ENCODE data around the gene TULP4.
"Not testable (repeated sequence)": the region's sequence is repeated elsewhere in the genome, so short reads cannot be mapped to it uniquely, and the experiment has no call there.

The TULP4 gene

GRCh38 chr6:158295976-158296853 lies 16.1 kb upstream of the TULP4 start:
- not testable (repeated sequence) for H3K9ac ChIP-seq (ENCODE audit: low read length); H3K27me3 ChIP-seq (replicated peaks; ENCODE audit: control insufficient read depth, insufficient read depth, low read length); H3K4me3 ChIP-seq (ENCODE audit: low read length); DNase-seq (ENCODE audit: low read depth)
- peaks cover 20% of the 10 kb centered on the region for H3K36me3 ChIP-seq (ENCODE audit: control insufficient read depth, insufficient read depth, low read length, severe bottlenecking)
- H3K4me1 ChIP-seq (ENCODE audit: control insufficient read depth, insufficient read depth, low read length) = peaks cover 11% of the 10 kb centered on the region
- H3K9me3 ChIP-seq (ENCODE audit: control insufficient read depth, low read length) = peaks cover 12% of the 10 kb centered on the region

GRCh38 chr6:158296854-158297324 lies 15.4 kb upstream of the TULP4 start:
- not testable (repeated sequence) for H3K4me3 ChIP-seq (ENCODE audit: low read length); H3K27me3 ChIP-seq (replicated peaks; ENCODE audit: control insufficient read depth, insufficient read depth, low read length); H3K9ac ChIP-seq (ENCODE audit: low read length); DNase-seq (ENCODE audit: low read depth)
- Histone ChIP-seq H3K36me3 (ENCODE audit: control insufficient read depth, insufficient read depth, low read length, severe bottlenecking) (peaks cover 20% of the 10 kb centered on the region), H3K4me1 (ENCODE audit: control insufficient read depth, insufficient read depth, low read length) (peaks cover 11% of the 10 kb centered on the region), H3K9me3 (ENCODE audit: control insufficient read depth, low read length) (peaks cover 12% of the 10 kb centered on the region)

DNA sequence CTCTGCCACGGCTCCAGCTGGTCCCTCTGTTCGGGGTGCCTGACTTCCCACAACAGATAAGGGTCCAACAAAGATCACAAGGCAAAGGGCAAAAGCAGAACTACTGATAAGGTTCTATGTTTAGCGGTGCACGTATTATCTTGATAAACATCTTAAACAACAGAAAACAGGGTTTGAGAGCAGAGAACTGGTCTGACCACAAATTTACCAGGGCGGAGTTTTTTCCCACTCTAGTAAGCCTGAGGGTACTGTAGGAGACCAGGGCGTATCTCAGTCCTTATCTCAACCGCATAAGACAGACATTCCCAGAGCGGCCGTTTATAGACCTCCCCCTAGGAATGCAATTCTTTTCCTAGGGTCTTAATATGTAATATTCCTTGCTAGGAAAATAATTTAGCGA lies 14.6 kb upstream of the TULP4 start:
- H3K9me3 ChIP-seq (ENCODE audit: control insufficient read depth, low read length) = peaks cover 12% of the 10 kb centered on the region
- H3K4me1 ChIP-seq (ENCODE audit: control insufficient read depth, insufficient read depth, low read length) = peaks cover 11% of the 10 kb centered on the region
- not testable (repeated sequence) for H3K27me3 ChIP-seq (replicated peaks; ENCODE audit: control insufficient read depth, insufficient read depth, low read length); H3K9ac ChIP-seq (ENCODE audit: low read length); H3K4me3 ChIP-seq (ENCODE audit: low read length); DNase-seq (ENCODE audit: low read depth)
- peaks cover 20% of the 10 kb centered on the region for H3K36me3 ChIP-seq (ENCODE audit: control insufficient read depth, insufficient read depth, low read length, severe bottlenecking)

- not testable (repeated sequence) for H3K4me3 ChIP-seq (ENCODE audit: low read length); H3K9ac ChIP-seq (ENCODE audit: low read length); H3K27me3 ChIP-seq (replicated peaks; ENCODE audit: control insufficient read depth, insufficient read depth, low read length)
- DNase-seq (ENCODE audit: low read depth) = peak; percentile 47
- H3K9me3 ChIP-seq (ENCODE audit: control insufficient read depth, low read length) = peaks cover 12% of the 10 kb centered on the region
- peaks cover 20% of the 10 kb centered on the region for H3K36me3 ChIP-seq (ENCODE audit: control insufficient read depth, insufficient read depth, low read length, severe bottlenecking)
- peaks cover 11% of the 10 kb centered on the region for H3K4me1 ChIP-seq (ENCODE audit: control insufficient read depth, insufficient read depth, low read length)
Observed at GRCh38 chr6:158300306-158301143, 11.7 kb upstream of the TULP4 start.

DNA sequence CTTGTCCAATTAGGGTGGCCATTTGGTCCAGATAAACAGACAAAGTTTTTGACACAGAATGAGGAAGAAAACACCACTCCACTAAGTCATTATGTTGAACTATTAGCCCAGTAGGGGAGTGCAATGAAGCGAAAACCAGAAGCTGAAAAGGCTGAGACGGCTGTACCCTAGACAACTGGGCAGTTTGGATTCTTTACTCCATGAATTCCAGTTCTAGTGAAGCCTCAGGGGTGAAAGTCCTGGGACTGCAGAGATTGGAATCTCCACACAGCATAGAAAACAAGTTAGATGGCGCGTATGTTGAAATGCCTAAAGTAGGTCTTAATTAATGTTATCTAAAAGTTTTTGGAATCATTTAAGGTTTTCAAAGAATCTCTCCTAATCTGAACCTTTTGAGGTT lies 10.7 kb upstream of the TULP4 start:
- DNase-seq (ENCODE audit: low read depth); H3K9ac ChIP-seq (ENCODE audit: low read length); H3K27me3 ChIP-seq (replicated peaks; ENCODE audit: control insufficient read depth, insufficient read depth, low read length); H3K4me3 ChIP-seq (ENCODE audit: low read length): not testable (repeated sequence)
- peaks cover 12% of the 10 kb centered on the region for H3K9me3 ChIP-seq (ENCODE audit: control insufficient read depth, low read length)
- peaks cover 11% of the 10 kb centered on the region for H3K4me1 ChIP-seq (ENCODE audit: control insufficient read depth, insufficient read depth, low read length)
- peaks cover 17% of the 10 kb centered on the region for H3K36me3 ChIP-seq (ENCODE audit: control insufficient read depth, insufficient read depth, low read length, severe bottlenecking)

- H3K4me1 ChIP-seq (ENCODE audit: control insufficient read depth, insufficient read depth, low read length) = peaks cover 11% of the 10 kb centered on the region
- H3K9me3 ChIP-seq (ENCODE audit: control insufficient read depth, low read length); DNase-seq (ENCODE audit: low read depth); H3K4me3 ChIP-seq (ENCODE audit: low read length); H3K36me3 ChIP-seq (ENCODE audit: control insufficient read depth, insufficient read depth, low read length, severe bottlenecking); H3K27me3 ChIP-seq (replicated peaks; ENCODE audit: control insufficient read depth, insufficient read depth, low read length); H3K9ac ChIP-seq (ENCODE audit: low read length): not testable (repeated sequence)
Observed at GRCh38 chr6:158302195-158302796, 10.0 kb upstream of the TULP4 start.

GRCh38 chr6:158303210-158303731 lies 9.0 kb upstream of the TULP4 start:
- Histone ChIP-seq H3K27me3 (replicated peaks; ENCODE audit: control insufficient read depth, insufficient read depth, low read length) (no peaks in the 10 kb centered on the region), H3K9ac (ENCODE audit: low read length) (no peak overlapping the region), H3K9me3 (ENCODE audit: control insufficient read depth, low read length) (no peaks in the 10 kb centered on the region), H3K36me3 (ENCODE audit: control insufficient read depth, insufficient read depth, low read length, severe bottlenecking) (peaks cover 6% of the 10 kb centered on the region), H3K4me3 (ENCODE audit: low read length) (no peak overlapping the region), H3K4me1 (ENCODE audit: control insufficient read depth, insufficient read depth, low read length) (peaks cover 11% of the 10 kb centered on the region)
- no peak for DNase-seq (ENCODE audit: low read depth)

- Histone ChIP-seq H3K36me3 (ENCODE audit: control insufficient read depth, insufficient read depth, low read length, severe bottlenecking) (no peaks in the 10 kb centered on the region), H3K4me1 (ENCODE audit: control insufficient read depth, insufficient read depth, low read length) (peaks cover 11% of the 10 kb centered on the region), H3K4me3 (ENCODE audit: low read length) (no peak overlapping the region), H3K9ac (ENCODE audit: low read length) (no peak overlapping the region), H3K9me3 (ENCODE audit: control insufficient read depth, low read length) (no peaks in the 10 kb centered on the region), H3K27me3 (replicated peaks; ENCODE audit: control insufficient read depth, insufficient read depth, low read length) (no peaks in the 10 kb centered on the region)
- no peak for DNase-seq (ENCODE audit: low read depth)
Observed at GRCh38 chr6:158304254-158304653, 8.0 kb upstream of the TULP4 start.

- DNase-seq (ENCODE audit: low read depth) = no peak
- H3K9ac ChIP-seq (ENCODE audit: low read length) = no peak overlapping the region
- H3K4me1 ChIP-seq (ENCODE audit: control insufficient read depth, insufficient read depth, low read length) = peaks cover 8% of the 10 kb centered on the region
- H3K4me3 ChIP-seq (ENCODE audit: low read length) = no peak overlapping the region
- no peaks in the 10 kb centered on the region for H3K27me3 ChIP-seq (replicated peaks; ENCODE audit: control insufficient read depth, insufficient read depth, low read length)
- no peaks in the 10 kb centered on the region for H3K9me3 ChIP-seq (ENCODE audit: control insufficient read depth, low read length)
- peaks cover 21% of the 10 kb centered on the region for H3K36me3 ChIP-seq (ENCODE audit: control insufficient read depth, insufficient read depth, low read length, severe bottlenecking)
Observed at GRCh38 chr6:158309814-158310213, 2.5 kb upstream of the TULP4 start.

DNA sequence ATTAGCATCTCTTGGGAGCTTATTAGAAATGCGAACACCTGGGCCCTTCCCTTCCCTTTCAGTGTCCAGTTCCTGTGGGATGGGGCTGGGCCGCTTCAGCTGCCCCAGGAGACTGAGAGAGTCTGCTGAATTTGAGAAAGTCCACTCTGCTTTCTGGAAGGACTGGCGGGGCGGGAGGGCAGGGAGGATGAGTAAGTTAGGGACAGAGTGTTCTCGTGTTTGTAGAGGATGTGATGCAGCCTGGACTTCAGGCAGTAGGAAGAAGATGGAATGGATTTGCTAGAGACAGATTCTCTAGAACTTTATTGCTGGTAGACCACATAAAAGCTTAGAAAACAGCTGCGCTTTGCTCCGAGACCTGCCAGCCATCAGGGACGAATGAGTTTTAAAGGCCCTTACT lies 1.1 kb upstream of the TULP4 start:
- Histone ChIP-seq H3K27me3 (replicated peaks; ENCODE audit: control insufficient read depth, insufficient read depth, low read length) (no peaks in the 10 kb centered on the region), H3K9ac (ENCODE audit: low read length) (no peak overlapping the region), H3K36me3 (ENCODE audit: control insufficient read depth, insufficient read depth, low read length, severe bottlenecking) (peaks cover 27% of the 10 kb centered on the region), H3K4me3 (ENCODE audit: low read length) (no peak overlapping the region), H3K4me1 (ENCODE audit: control insufficient read depth, insufficient read depth, low read length) (peaks cover 8% of the 10 kb centered on the region), H3K9me3 (ENCODE audit: control insufficient read depth, low read length) (no peaks in the 10 kb centered on the region)
- DNase-seq (ENCODE audit: low read depth) = no peak

DNA sequence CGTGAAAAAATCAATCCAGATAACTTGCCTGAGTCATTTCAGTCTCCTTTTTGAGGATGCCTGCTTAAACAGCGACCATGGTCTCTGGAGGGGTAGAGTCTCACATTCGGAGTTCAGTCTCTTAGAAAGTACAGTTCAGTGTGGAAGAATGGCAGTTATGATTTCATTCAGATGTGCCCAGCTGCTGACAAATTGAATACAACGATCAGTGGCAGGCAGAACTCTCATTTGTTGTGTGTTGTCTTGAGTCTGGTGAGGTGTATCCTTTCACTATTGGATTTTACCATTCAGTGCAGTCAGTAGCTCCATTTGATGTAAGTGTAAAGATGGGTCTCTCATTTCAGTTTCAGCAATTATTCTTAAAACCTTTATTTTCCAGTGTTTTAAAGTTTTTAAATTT lies 639 bp upstream of the TULP4 start:
- DNase-seq (ENCODE audit: low read depth) = no peak
- Histone ChIP-seq H3K9me3 (ENCODE audit: control insufficient read depth, low read length) (no peaks in the 10 kb centered on the region), H3K36me3 (ENCODE audit: control insufficient read depth, insufficient read depth, low read length, severe bottlenecking) (peaks cover 27% of the 10 kb centered on the region), H3K27me3 (replicated peaks; ENCODE audit: control insufficient read depth, insufficient read depth, low read length) (no peaks in the 10 kb centered on the region), H3K4me3 (ENCODE audit: low read length) (no peak overlapping the region), H3K4me1 (ENCODE audit: control insufficient read depth, insufficient read depth, low read length) (peaks cover 8% of the 10 kb centered on the region), H3K9ac (ENCODE audit: low read length) (no peak overlapping the region)

Data from adipocyte (in vitro differentiated cells).